ENCODE results near the gene ZNF598. TPM values are rescaled to one million over a fixed set of nuclear protein-coding genes. Genes with fewer than 3 reads are reported as not detected.
"Not testable (repeated sequence)": the region's sequence is repeated elsewhere in the genome, so short reads cannot be mapped to it uniquely, and the experiment has no call there.

The ZNF598 gene
- total RNA-seq, 1 donor from 2014 or later, result 31.1 TPM

DNA sequence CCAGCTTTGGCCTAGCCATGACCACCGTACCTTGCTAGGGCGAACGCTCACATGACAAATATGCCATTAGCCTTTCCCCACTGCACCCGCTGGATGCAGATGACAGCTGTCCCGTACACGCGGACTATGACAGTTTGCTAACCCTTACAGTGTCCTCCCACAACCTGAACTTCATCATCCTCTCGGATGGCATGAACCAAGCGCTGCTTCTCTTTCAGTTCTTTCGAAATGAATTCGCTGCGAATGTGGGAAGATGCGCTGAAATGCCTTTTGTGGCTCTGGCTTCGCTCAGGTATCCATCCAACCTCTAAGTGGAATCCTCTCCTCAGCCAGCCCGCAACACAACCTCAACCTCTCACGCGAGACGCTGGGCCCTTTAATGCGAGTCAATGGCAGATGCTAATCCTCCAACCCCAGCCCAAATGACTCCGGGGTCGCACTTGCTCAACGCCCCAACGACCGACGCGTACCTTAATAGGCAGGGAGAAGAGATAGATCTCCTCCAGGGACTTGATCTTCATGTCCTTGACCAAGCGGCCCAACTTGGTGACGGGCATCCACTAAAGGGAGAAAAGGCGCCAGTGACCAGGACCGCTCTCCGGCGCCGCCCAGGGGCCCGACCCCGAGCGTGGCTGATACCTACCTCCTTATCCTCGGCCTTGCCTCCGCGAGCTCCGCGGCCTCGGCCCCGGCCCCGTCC is 45.7 kb downstream of the ZNF598 start:
- Histone ChIP-seq H3K27ac (peak overlapping the region; percentile 99), H3K9me3 (no peaks in the 10 kb centered on the region), H3K4me1 (peaks cover 3 to 24% of the 10 kb centered on the region in 2 donors), H3K4me3 (peak overlapping the region; percentile 92 to 94), H3K27me3 (no peaks in the 10 kb centered on the region), H3K36me3 (peaks cover 24 to 29% of the 10 kb centered on the region in 2 donors)
- no peak for DNase-seq (ENCODE audit: low spot score in 2 of 2)
- intact Hi-C loops (cut with DNase I), result loop anchor here (10.0 kb wide), 1 partner anchor 551 kb away; the partner anchor contains the start of gene ATP6V0C
- TF ChIP-seq, protein P1, sequence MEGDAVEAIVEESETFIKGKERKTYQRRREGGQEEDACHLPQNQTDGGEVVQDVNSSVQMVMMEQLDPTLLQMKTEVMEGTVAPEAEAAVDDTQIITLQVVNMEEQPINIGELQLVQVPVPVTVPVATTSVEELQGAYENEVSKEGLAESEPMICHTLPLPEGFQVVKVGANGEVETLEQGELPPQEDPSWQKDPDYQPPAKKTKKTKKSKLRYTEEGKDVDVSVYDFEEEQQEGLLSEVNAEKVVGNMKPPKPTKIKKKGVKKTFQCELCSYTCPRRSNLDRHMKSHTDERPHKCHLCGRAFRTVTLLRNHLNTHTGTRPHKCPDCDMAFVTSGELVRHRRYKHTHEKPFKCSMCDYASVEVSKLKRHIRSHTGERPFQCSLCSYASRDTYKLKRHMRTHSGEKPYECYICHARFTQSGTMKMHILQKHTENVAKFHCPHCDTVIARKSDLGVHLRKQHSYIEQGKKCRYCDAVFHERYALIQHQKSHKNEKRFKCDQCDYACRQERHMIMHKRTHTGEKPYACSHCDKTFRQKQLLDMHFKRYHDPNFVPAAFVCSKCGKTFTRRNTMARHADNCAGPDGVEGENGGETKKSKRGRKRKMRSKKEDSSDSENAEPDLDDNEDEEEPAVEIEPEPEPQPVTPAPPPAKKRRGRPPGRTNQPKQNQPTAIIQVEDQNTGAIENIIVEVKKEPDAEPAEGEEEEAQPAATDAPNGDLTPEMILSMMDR (IDR thresholded peaks at IDR 0.05), result no peak

DNA sequence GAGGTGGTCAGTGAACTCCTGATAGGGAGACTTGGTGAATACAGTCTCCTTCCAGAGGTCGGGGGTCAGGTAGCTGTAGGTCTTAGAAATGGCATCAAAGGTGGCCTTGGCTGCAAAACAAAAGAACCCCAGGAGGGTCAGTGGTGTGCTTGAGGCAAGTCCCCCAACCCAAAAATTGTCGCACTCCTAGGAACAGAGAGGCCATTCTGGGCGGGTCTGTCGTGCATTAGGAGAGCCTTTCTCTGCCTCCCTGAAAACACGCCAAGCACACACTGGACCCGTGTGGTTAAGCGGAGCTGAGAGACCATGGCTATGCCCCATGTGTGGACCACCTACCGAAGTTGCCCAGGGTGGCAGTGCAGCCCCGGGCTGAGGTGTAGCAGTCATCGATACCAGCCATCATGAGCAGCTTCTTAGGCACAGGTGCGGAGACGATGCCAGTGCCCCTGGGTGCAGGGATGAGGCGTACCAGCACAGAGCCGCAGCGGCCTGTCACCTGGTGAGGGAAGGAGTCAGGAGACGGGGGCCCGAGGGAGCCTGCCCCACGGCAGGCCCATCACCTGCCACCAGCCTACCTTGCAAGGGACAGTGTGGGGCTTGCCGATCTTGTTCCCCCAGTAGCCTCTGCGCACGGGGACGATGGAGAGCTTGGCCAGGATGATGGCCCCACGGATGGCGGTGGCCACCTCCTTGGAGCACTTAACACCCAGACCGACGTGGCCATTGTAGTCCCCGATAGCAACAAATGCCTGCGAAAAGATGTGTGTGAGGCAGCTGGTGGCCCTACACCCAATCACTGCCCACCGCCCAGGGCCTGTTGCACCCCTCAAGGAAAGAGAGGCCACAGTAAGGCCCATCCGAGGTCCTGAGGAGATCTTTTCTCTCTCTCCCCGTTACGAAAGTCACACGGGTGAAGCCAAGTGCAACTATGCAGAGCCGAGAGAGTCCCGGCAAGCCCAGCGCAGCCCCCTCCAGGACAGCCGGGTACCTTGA is 47.2 kb downstream of the ZNF598 start:
- peaks cover 3 to 26% of the 10 kb centered on the region in 2 donors for H3K4me1 ChIP-seq
- DNase-seq (ENCODE audit: low spot score in 2 of 2); H3K27ac ChIP-seq; H3K27me3 ChIP-seq; H3K4me3 ChIP-seq; H3K9me3 ChIP-seq: not testable (repeated sequence)
- peaks cover 24 to 29% of the 10 kb centered on the region in 2 donors for H3K36me3 ChIP-seq
- intact Hi-C loops (cut with DNase I), result loop anchor here (10.0 kb wide), 1 partner anchor 552 kb away; the partner anchor contains the start of gene ATP6V0C

GRCh38 chr16:1961651-1962067 is 48.0 kb downstream of the ZNF598 start:
- H3K4me3 ChIP-seq, result no peak overlapping the region
- no peak for DNase-seq (ENCODE audit: low spot score in 2 of 2)
- peaks cover 24 to 29% of the 10 kb centered on the region in 2 donors for H3K36me3 ChIP-seq
- intact Hi-C loops (cut with DNase I), result loop anchor here (10.0 kb wide), 1 partner anchor 553 kb away; the partner anchor contains the start of gene ATP6V0C
- TF ChIP-seq, protein P1 (IDR thresholded peaks at IDR 0.05), result no peak
- H3K27ac ChIP-seq, result no peak overlapping the region
- no peaks in the 10 kb centered on the region for H3K27me3 ChIP-seq
- H3K4me1 ChIP-seq, result peaks cover 3 to 26% of the 10 kb centered on the region in 2 donors
- H3K9me3 ChIP-seq, result no peaks in the 10 kb centered on the region

DNA sequence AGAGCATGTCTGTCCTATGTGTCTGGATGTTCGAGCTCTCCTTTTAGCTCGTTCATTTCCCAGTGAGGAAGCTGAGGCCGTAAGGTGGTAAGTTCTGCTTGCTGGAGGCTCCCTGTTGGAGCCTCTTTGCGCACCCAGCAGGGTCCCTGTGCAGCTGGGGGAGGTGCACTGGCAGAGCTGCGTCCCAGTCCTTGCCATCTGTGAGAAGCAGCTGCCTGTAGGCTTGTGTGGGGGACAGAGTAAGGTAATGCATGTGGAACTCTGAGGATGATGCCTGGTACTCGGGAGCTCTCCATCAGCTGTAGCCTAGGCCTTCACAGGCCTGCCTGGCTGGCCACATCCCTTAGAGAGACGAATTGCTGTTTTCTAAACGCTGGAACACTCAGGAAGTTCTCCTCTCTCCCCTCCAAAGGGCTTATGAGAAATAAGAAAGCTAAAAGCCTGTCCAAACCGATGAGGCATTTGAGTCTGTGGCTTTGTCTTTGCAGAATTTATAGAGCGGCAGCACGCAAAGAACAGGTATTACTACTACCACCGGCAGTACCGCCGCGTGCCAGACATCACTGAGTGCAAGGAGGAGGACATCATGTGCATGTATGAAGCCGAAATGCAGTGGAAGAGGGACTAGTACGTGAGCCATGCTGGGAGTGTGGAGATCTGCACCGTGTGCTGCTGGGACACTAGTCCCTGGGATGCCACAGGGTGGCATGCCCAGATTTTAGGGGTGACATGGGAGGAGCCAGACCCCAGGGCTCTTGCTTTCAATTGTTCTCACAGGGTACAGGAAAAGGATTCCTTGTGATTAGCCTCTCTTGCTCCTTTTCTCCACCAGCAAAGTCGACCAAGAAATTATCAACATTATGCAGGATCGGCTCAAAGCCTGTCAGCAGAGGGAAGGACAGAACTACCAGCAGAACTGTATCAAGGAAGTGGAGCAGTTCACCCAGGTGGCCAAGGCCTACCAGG is 48.7 kb downstream of the ZNF598 start:
- H3K27me3 ChIP-seq, result no peaks in the 10 kb centered on the region
- H3K4me1 ChIP-seq, result peaks cover 3 to 26% of the 10 kb centered on the region in 2 donors
- no peaks in the 10 kb centered on the region for H3K9me3 ChIP-seq
- H3K27ac ChIP-seq, result no peak overlapping the region
- H3K4me3 ChIP-seq, result peak overlapping the region; percentile 86 to 90
- H3K36me3 ChIP-seq, result peaks cover 24 to 29% of the 10 kb centered on the region in 2 donors
- TF ChIP-seq, protein P1 (IDR thresholded peaks at IDR 0.05), result no peak
- no peak for DNase-seq (ENCODE audit: low spot score in 2 of 2)
- intact Hi-C loops (cut with DNase I), result loop anchor here (10.0 kb wide), 1 partner anchor 554 kb away; the partner anchor contains the start of gene ATP6V0C

- H3K36me3 ChIP-seq, result peaks cover 24 to 29% of the 10 kb centered on the region in 2 donors
- intact Hi-C loops (cut with DNase I), result loop anchor here (1.0 to 10.0 kb wide), 3 partner anchors 17 to 555 kb away; partner anchors contain the start of genes ATP6V0C, MSRB1 and TRAF7
- H3K27me3 ChIP-seq, result no peaks in the 10 kb centered on the region
- H3K4me3 ChIP-seq, result peak within 1 kb of the TSS; percentile 86 to 90
- peak within 1 kb of the TSS; percentile 74 to 80 for H3K27ac ChIP-seq
- TF ChIP-seq, protein P1 (IDR thresholded peaks at IDR 0.05), result peak; percentile 50 to 78 (median 57)
- no peaks in the 10 kb centered on the region for H3K9me3 ChIP-seq
- DNase-seq (ENCODE audit: low spot score in 2 of 2), result peak; percentile 52 to 94
- H3K4me1 ChIP-seq, result peaks cover 3 to 20% of the 10 kb centered on the region in 2 donors
Observed at GRCh38 chr16:1959269-1960039, 50.2 kb downstream of the ZNF598 start, which contains the start of gene NDUFB10. Gene NDUFB10, plus strand, starts transcription at chr16:1959538. Its CDS starts 87 bp downstream, at chr16:1959625.

All from ascending aorta (tissue), 2 donors.